SK-N-SH treated with all-trans-retinoic acid at 6 μM for 48 hours (cell line): ENCODE data around the gene HIPK1.

Source experiments
- ARNTL ChIP-seq: fragments of 450-650 bp; formaldehyde crosslinking; IDR thresholded peaks from 2 replicates; pipeline ENCODE4 v1.5.0; 2020; ENCODE audit warnings: low read depth, mild to moderate bottlenecking, moderate library complexity, borderline replicate concordance
- CSDC2 ChIP-seq: fragments of 250-450 bp; sonication (Bioruptor Pico); IDR thresholded peaks from 2 replicates; pipeline ENCODE4 v1.5.0; 2020; ENCODE audit warnings: mild to moderate bottlenecking, moderate library complexity
- PATZ1 ChIP-seq: fragments of 250-450 bp; sonication (Bioruptor Pico); IDR thresholded peaks from 2 replicates; pipeline ENCODE4 v1.8.0; 2020; ENCODE audit warnings: mild to moderate bottlenecking, moderate library complexity, borderline replicate concordance
- ZC3H10 ChIP-seq: fragments of 250-450 bp; sonication (Bioruptor Pico); IDR thresholded peaks from 2 replicates; pipeline ENCODE4 v1.5.1; 2021; ENCODE audit warnings: mild to moderate bottlenecking, moderate library complexity
- ZFP3 ChIP-seq: fragments of 250-450 bp; sonication (Bioruptor Pico); IDR thresholded peaks from 2 replicates; pipeline ENCODE4 v1.5.0; 2020; ENCODE audit warnings: mild to moderate bottlenecking, moderate library complexity
- ZNF565 ChIP-seq: fragments of 450-650 bp; formaldehyde crosslinking; conservative IDR thresholded peaks from 2 replicates; pipeline ENCODE4 v1.5.0; 2020; ENCODE audit warnings: low read depth, mild to moderate bottlenecking, moderate library complexity

DNA sequence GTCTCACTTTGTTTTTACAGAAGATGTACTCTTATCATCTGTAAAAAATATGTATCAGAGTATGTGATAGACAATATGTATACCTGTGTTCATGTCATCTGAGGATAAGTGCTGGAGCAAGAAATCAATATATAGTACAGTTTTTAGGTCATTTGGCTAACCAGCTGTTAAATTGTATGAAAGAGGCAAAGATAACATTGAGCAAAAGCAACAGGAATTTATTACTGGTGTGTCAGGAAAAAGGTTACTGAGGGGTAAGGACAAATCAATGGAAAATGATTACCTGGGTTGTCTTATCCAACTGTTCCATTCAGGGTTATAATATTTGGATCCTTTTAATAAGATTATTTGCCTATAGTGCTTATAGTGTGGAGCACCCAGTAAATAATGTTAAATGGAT lies 4.9 kb downstream of the HIPK1 start:
- TF ChIP-seq CSDC2 = no peak
- TF ChIP-seq PATZ1 = no peak
- TF ChIP-seq ZNF565 = no peak
- no peak for TF ChIP-seq ZFP3 (CRISPR knock-in tag)
- TF ChIP-seq ARNTL = no peak
- no peak for TF ChIP-seq ZC3H10 (CRISPR knock-in tag)
